ENCODE data around the gene RGS3. TPM values are rescaled to one million over a fixed set of nuclear protein-coding genes. Genes with fewer than 3 reads are reported as not detected.

The RGS3 gene
- total RNA-seq, 1 experiment from 2014 or later: 16.6 TPM

DNA sequence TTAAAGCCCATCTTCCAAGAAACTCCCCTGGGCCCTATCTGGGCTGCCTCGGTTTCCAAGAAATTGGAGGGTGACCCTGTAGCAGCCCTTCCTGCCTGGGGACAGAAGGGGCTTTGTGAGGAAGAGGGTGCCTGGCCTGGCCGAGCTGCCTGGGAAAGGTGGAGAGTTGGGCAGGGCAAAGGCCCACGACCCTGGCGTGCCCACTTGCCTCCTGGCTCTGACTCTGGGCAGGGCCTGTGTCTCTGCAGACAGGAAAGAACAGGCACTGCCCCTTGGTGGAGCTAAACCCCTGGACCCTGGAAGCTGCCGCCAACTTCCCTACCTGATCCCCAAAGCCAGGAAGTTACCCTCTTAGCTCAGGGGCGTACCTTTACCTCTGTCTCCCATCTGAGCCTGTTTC, 149.3 kb downstream of the RGS3 start (continued):
- TF ChIP-seq IRF2 (CRISPR knock-in tag; IDR thresholded peaks at IDR 0.05; ENCODE audit: borderline replicate concordance, low read depth): no peak
- no peak for TF ChIP-seq ZNF138 (CRISPR knock-in tag; conservative IDR thresholded peaks at IDR 0.05)

DNA sequence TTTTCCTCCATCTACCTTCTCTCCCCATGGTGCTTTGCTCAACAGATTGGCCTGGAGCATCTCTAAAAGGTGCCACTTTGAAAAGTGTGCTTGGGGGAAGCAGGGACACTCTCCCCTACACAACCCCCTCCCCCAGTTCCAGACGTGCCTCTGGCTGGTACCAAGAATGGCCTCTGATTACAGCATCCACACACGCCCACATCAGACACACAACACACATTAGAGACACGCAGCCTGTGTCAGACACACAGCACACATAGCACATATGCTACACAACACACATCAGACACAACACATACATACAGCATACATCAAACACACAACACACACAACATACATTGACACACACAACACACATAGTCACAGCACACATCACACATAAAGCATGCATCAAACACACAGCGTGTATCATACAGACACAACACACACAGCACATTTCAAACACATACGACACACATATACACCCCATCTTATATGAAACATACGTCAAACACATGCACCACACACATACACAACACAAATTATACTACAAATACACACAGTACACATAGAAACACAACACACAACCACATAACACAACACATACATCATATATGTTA, 150.4 kb downstream of the RGS3 start:
- no peak for TF ChIP-seq PRRX2 (CRISPR knock-in tag; IDR thresholded peaks at IDR 0.05)
- TF ChIP-seq, protein P1, sequence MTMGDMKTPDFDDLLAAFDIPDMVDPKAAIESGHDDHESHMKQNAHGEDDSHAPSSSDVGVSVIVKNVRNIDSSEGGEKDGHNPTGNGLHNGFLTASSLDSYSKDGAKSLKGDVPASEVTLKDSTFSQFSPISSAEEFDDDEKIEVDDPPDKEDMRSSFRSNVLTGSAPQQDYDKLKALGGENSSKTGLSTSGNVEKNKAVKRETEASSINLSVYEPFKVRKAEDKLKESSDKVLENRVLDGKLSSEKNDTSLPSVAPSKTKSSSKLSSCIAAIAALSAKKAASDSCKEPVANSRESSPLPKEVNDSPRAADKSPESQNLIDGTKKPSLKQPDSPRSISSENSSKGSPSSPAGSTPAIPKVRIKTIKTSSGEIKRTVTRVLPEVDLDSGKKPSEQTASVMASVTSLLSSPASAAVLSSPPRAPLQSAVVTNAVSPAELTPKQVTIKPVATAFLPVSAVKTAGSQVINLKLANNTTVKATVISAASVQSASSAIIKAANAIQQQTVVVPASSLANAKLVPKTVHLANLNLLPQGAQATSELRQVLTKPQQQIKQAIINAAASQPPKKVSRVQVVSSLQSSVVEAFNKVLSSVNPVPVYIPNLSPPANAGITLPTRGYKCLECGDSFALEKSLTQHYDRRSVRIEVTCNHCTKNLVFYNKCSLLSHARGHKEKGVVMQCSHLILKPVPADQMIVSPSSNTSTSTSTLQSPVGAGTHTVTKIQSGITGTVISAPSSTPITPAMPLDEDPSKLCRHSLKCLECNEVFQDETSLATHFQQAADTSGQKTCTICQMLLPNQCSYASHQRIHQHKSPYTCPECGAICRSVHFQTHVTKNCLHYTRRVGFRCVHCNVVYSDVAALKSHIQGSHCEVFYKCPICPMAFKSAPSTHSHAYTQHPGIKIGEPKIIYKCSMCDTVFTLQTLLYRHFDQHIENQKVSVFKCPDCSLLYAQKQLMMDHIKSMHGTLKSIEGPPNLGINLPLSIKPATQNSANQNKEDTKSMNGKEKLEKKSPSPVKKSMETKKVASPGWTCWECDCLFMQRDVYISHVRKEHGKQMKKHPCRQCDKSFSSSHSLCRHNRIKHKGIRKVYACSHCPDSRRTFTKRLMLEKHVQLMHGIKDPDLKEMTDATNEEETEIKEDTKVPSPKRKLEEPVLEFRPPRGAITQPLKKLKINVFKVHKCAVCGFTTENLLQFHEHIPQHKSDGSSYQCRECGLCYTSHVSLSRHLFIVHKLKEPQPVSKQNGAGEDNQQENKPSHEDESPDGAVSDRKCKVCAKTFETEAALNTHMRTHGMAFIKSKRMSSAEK (CRISPR knock-in tag; IDR thresholded peaks at IDR 0.05; ENCODE audit: borderline replicate concordance): no peak
- no peak for TF ChIP-seq GTF2I (CRISPR knock-in tag; conservative IDR thresholded peaks at IDR 0.05)
- no peak for TF ChIP-seq TP53 (CRISPR knock-in tag; IDR thresholded peaks at IDR 0.05)
- no peak for TF ChIP-seq ZNF121 (CRISPR knock-in tag; IDR thresholded peaks at IDR 0.05)
- TF ChIP-seq ZNF423 (CRISPR knock-in tag; IDR thresholded peaks at IDR 0.05): no peak
- TF ChIP-seq, protein P2, sequence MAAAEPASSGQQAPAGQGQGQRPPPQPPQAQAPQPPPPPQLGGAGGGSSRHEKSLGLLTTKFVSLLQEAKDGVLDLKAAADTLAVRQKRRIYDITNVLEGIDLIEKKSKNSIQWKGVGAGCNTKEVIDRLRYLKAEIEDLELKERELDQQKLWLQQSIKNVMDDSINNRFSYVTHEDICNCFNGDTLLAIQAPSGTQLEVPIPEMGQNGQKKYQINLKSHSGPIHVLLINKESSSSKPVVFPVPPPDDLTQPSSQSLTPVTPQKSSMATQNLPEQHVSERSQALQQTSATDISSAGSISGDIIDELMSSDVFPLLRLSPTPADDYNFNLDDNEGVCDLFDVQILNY (CRISPR knock-in tag; IDR thresholded peaks at IDR 0.05): no peak
- TF ChIP-seq SMAD3 (CRISPR knock-in tag; IDR thresholded peaks at IDR 0.05; ENCODE audit: borderline replicate concordance): no peak
- TF ChIP-seq, protein P3, sequence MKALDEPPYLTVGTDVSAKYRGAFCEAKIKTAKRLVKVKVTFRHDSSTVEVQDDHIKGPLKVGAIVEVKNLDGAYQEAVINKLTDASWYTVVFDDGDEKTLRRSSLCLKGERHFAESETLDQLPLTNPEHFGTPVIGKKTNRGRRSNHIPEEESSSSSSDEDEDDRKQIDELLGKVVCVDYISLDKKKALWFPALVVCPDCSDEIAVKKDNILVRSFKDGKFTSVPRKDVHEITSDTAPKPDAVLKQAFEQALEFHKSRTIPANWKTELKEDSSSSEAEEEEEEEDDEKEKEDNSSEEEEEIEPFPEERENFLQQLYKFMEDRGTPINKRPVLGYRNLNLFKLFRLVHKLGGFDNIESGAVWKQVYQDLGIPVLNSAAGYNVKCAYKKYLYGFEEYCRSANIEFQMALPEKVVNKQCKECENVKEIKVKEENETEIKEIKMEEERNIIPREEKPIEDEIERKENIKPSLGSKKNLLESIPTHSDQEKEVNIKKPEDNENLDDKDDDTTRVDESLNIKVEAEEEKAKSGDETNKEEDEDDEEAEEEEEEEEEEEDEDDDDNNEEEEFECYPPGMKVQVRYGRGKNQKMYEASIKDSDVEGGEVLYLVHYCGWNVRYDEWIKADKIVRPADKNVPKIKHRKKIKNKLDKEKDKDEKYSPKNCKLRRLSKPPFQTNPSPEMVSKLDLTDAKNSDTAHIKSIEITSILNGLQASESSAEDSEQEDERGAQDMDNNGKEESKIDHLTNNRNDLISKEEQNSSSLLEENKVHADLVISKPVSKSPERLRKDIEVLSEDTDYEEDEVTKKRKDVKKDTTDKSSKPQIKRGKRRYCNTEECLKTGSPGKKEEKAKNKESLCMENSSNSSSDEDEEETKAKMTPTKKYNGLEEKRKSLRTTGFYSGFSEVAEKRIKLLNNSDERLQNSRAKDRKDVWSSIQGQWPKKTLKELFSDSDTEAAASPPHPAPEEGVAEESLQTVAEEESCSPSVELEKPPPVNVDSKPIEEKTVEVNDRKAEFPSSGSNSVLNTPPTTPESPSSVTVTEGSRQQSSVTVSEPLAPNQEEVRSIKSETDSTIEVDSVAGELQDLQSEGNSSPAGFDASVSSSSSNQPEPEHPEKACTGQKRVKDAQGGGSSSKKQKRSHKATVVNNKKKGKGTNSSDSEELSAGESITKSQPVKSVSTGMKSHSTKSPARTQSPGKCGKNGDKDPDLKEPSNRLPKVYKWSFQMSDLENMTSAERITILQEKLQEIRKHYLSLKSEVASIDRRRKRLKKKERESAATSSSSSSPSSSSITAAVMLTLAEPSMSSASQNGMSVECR (CRISPR knock-in tag; IDR thresholded peaks at IDR 0.05; ENCODE audit: borderline replicate concordance): no peak
- no peak for TF ChIP-seq ZNF263 (CRISPR knock-in tag; IDR thresholded peaks at IDR 0.05; ENCODE audit: low read depth)
- TF ChIP-seq, protein P4, sequence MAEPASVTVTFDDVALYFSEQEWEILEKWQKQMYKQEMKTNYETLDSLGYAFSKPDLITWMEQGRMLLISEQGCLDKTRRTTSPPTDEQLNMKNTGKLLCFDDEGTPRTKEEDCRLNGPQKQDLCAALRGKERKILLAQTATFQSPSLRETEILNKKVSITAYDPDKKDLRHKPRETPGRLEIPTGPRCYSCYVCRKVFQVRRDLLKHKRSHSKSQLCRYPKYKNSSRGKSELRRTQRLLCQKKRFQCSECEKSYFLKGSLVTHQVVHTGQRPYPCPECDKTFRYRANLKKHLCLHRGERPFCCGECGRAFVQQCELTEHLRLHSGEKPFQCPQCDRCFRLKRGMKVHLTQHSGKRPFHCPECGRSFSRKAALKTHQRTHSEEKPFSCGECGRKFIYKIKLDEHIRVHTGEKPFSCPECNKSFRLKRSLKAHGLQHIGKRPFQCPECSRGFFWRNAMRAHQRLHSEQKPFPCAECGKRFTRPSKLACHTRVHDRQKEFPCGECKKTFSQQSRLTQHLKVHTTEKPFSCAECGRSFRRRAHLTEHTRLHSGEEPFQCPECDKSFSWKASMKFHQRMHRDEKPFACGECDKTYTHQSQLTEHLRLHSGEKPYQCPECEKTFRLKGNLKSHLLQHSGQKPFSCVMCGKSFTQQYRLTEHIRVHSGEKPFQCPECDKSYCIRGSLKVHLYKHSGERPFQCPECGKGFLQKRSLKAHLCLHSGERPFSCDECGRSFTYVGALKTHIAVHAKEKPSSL (CRISPR knock-in tag; conservative IDR thresholded peaks at IDR 0.05): no peak
- TF ChIP-seq MXD4 (CRISPR knock-in tag; IDR thresholded peaks at IDR 0.05; ENCODE audit: borderline replicate concordance): no peak
- no peak for TF ChIP-seq NR3C1 (CRISPR knock-in tag; conservative IDR thresholded peaks at IDR 0.05; ENCODE audit: low read depth)
- TF ChIP-seq, protein P5, sequence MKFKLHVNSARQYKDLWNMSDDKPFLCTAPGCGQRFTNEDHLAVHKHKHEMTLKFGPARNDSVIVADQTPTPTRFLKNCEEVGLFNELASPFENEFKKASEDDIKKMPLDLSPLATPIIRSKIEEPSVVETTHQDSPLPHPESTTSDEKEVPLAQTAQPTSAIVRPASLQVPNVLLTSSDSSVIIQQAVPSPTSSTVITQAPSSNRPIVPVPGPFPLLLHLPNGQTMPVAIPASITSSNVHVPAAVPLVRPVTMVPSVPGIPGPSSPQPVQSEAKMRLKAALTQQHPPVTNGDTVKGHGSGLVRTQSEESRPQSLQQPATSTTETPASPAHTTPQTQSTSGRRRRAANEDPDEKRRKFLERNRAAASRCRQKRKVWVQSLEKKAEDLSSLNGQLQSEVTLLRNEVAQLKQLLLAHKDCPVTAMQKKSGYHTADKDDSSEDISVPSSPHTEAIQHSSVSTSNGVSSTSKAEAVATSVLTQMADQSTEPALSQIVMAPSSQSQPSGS (CRISPR knock-in tag; IDR thresholded peaks at IDR 0.05; ENCODE audit: borderline replicate concordance, low read depth): no peak
- TF ChIP-seq NFYB (CRISPR knock-in tag; conservative IDR thresholded peaks at IDR 0.05; ENCODE audit: low read depth): no peak
- no peak for TF ChIP-seq NR2C2 (CRISPR knock-in tag; IDR thresholded peaks at IDR 0.05)
- no peaks in the 10 kb centered on the region for H3K36me3 Mint-ChIP-seq
- ChIA-PET POLR2A (no interaction called here), CTCF (interaction anchor here (1.2 to 2.9 kb wide), 2 partner anchors 22 to 41 kb away, joined by 6 to 10 read pairs; no protein-coding TSS in a partner anchor)
- DNase-seq (ENCODE audit: low spot score) (no peak), ATAC-seq (no peak)
- no peak overlapping the region for H3K4me3 Mint-ChIP-seq
- no peaks in the 10 kb centered on the region for H3K27me3 Mint-ChIP-seq (ENCODE audit: low read depth)
- H3K4me1 Mint-ChIP-seq: peaks cover 28% of the 10 kb centered on the region
- no peaks in the 10 kb centered on the region for H3K9me3 Mint-ChIP-seq
- H3K27ac Mint-ChIP-seq: no peak overlapping the region
